ENCODE results near the gene NADK.

NADK gene

GRCh38 chr1:1776672-1777582, 1.3 kb downstream of the NADK start:
- in situ Hi-C loops (cut with MboI; ENCODE audit: low sequenced_read_pairs, unreplicated experiment), result no loop called here
- no peak for DNase-seq (ENCODE audit: low spot score)
- no peak for TF ChIP-seq CTCF (IDR thresholded peaks at IDR 0.05; ENCODE audit: borderline replicate concordance, control extremely low read depth, extremely low read depth, insufficient read depth, missing control alignments)

- no peak for TF ChIP-seq CTCF (IDR thresholded peaks at IDR 0.05; ENCODE audit: borderline replicate concordance, control extremely low read depth, extremely low read depth, insufficient read depth, missing control alignments)
- in situ Hi-C loops (cut with MboI; ENCODE audit: low sequenced_read_pairs, unreplicated experiment), result no loop called here
- no peak for DNase-seq (ENCODE audit: low spot score)
Observed at GRCh38 chr1:1775327-1776226, 2.7 kb downstream of the NADK start.

DNA sequence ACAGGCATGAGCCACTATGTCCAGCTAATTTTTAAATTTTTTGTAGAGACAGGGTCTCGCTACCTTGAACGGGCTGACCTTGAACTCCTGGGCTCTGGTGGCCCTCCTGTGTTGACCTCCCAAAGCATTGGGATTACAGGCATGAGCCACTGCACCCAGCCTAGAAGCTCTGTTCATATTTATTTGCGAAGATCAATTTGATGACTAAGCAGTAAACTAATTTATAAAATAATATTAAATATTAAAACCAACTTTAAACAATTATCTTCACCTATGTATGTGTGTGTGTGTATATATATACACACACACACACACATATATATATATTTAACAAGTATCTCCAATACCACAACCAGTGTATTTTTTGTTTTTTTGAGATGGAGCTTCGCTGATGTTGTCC, 4.4 kb downstream of the NADK start:
- DNase-seq (ENCODE audit: low spot score), result no peak
- TF ChIP-seq CTCF (IDR thresholded peaks at IDR 0.05; ENCODE audit: borderline replicate concordance, control extremely low read depth, extremely low read depth, insufficient read depth, missing control alignments), result no peak
- in situ Hi-C loops (cut with MboI; ENCODE audit: low sequenced_read_pairs, unreplicated experiment), result no loop called here

DNA sequence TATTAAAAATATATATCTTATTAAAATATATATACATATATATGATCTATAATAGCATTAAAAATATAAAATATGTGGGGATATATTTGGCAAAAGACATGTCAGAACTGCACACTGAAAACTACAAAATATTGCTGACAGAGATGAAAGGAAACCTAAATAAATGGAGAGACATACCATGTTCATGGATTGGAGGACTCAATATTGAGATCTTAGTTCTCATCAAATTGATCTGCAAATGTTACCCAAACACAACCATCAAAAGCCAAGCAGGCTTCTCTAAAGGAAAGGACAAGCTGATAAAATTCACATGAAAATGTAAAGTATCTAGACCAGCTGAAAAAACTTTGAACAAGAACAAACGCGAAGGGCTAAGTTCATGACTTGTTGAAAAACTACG, 7.2 kb downstream of the NADK start:
- no peak for TF ChIP-seq CTCF (IDR thresholded peaks at IDR 0.05; ENCODE audit: borderline replicate concordance, control extremely low read depth, extremely low read depth, insufficient read depth, missing control alignments)
- no peak for DNase-seq (ENCODE audit: low spot score)
- in situ Hi-C loops (cut with MboI; ENCODE audit: low sequenced_read_pairs, unreplicated experiment), result no loop called here

DNA sequence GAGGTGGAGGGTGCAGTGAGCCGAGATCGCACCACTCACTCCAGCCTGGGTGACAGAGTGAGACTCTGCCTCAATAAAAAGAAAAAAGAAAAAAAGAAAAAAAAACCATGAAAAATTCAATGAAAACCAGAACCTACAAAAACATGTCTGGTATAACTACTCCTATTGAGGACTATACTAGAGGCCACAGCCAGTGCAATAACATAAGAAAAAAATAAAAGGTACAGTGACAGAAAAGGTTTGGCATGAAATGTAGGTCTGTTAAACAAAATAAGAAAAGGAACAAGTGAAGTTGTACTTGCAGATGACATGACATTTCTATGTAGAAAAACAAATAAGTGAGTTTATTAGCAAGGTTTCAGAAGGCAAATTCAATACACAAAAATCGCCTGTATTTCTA, 8.2 kb downstream of the NADK start:
- TF ChIP-seq CTCF (IDR thresholded peaks at IDR 0.05; ENCODE audit: borderline replicate concordance, control extremely low read depth, extremely low read depth, insufficient read depth, missing control alignments), result no peak
- DNase-seq (ENCODE audit: low spot score), result no peak
- in situ Hi-C loops (cut with MboI; ENCODE audit: low sequenced_read_pairs, unreplicated experiment), result no loop called here

GRCh38 chr1:1768249-1768992, 9.8 kb downstream of the NADK start:
- no peak for DNase-seq (ENCODE audit: low spot score)
- in situ Hi-C loops (cut with MboI; ENCODE audit: low sequenced_read_pairs, unreplicated experiment), result no loop called here

More at GRCh38 chr1:1768249-1768992, 9.8 kb downstream of the NADK start:
- no peak for TF ChIP-seq CTCF (IDR thresholded peaks at IDR 0.05; ENCODE audit: borderline replicate concordance, control extremely low read depth, extremely low read depth, insufficient read depth, missing control alignments)
